SU-DHL-6 (cell line): Measurements from ENCODE around the gene PDZD7.

Experiments
- H2AFZ ChIP-seq: fragments of 200-600 bp; sonication (generic); 2 replicates; pipeline ENCODE4 v1.6.1; 2014; ENCODE audit warnings: low read depth, mild to moderate bottlenecking, moderate library complexity, mixed read lengths, antibody characterized with exemption, low read length; ENCODE audit not compliant: severe bottlenecking
- H3F3A ChIP-seq: fragments of 200-600 bp; shearing (Covaris generic); 2 replicates; pipeline ENCODE4 v1.6.0; 2016; ENCODE audit warnings: antibody characterized with exemption, mild to moderate bottlenecking; ENCODE audit not compliant: insufficient read depth
- H3K27ac ChIP-seq: fragments of 200-600 bp; sonication (generic); 2 replicates; pipeline ENCODE4 v1.5.1; 2016; ENCODE audit warnings: low read depth, mild to moderate bottlenecking, low read length, moderate library complexity, mixed read lengths
- H3K27me3 ChIP-seq: fragments of 200-600 bp; sonication (generic), shearing (Covaris generic); 2 replicates; pipeline ENCODE4 v1.6.0; 2014; ENCODE audit warnings: mild to moderate bottlenecking, low read length
- H3K36me3 ChIP-seq: fragments of 200-600 bp; sonication (generic); 2 replicates; pipeline ENCODE4 v1.6.1; 2014; ENCODE audit warnings: mild to moderate bottlenecking, low read length, mixed read lengths
- H3K4me2 ChIP-seq: fragments of 300-600, 200-600 bp; shearing (Covaris generic), sonication (generic); 2 replicates; pipeline ENCODE4 v1.6.0; 2014; ENCODE audit warnings: low read length, low read depth, mild to moderate bottlenecking; ENCODE audit not compliant: poor library complexity, severe bottlenecking
- H3K4me3 ChIP-seq: fragments of 200-600 bp; sonication (generic); 2 replicates; pipeline ENCODE4 v1.5.1; 2014; ENCODE audit warnings: antibody characterized with exemption, low read length, mild to moderate bottlenecking, mixed read lengths; ENCODE audit not compliant: insufficient read depth, poor library complexity, severe bottlenecking
- H3K79me2 ChIP-seq: fragments of 200-600 bp; sonication (generic); 2 replicates; pipeline ENCODE4 v1.6.1; 2014; ENCODE audit warnings: mild to moderate bottlenecking, low read length, moderate library complexity; ENCODE audit not compliant: insufficient read depth
- H3K9ac ChIP-seq: fragments of 200-600 bp; sonication (generic); 2 replicates; pipeline ENCODE4 v1.7.0; 2014; ENCODE audit warnings: mild to moderate bottlenecking, low read length
- H3K9me2 ChIP-seq: fragments of 200-600 bp; sonication (generic); replicated peaks from 2 replicates; pipeline ENCODE4 v1.6.1; 2014; ENCODE audit warnings: low read length; ENCODE audit not compliant: insufficient read depth
- H3K9me3 ChIP-seq: fragments of 200-600 bp; sonication (generic); 2 replicates; pipeline ENCODE4 v1.6.1; 2014; ENCODE audit warnings: low read length, mixed read lengths; ENCODE audit not compliant: insufficient read depth
- H4K20me1 ChIP-seq: fragments of 200-600 bp; sonication (generic); 2 replicates; pipeline ENCODE4 v1.6.1; 2014; ENCODE audit warnings: low read depth, mild to moderate bottlenecking, antibody characterized with exemption, low read length, moderate library complexity, mixed read lengths
- EZH2phosphoT487 ChIP-seq: fragments of 200-600 bp; sonication (generic), shearing (Covaris generic); conservative IDR thresholded peaks from 2 replicates; pipeline ENCODE4 v1.6.1; 2018; ENCODE audit warnings: mild to moderate bottlenecking, antibody characterized with exemption, low read length, moderate library complexity, mixed read lengths
- TF ChIP-seq, protein P1 (sequence below): fragments of 200-600 bp; sonication (generic); IDR thresholded peaks from one replicate; pipeline ENCODE4 v1.5.1; 2017; ENCODE audit warnings: antibody characterized with exemption, mild to moderate bottlenecking, low read length, moderate library complexity; ENCODE audit not compliant: insufficient read depth, poor library complexity, severe bottlenecking

PDZD7 gene

DNA sequence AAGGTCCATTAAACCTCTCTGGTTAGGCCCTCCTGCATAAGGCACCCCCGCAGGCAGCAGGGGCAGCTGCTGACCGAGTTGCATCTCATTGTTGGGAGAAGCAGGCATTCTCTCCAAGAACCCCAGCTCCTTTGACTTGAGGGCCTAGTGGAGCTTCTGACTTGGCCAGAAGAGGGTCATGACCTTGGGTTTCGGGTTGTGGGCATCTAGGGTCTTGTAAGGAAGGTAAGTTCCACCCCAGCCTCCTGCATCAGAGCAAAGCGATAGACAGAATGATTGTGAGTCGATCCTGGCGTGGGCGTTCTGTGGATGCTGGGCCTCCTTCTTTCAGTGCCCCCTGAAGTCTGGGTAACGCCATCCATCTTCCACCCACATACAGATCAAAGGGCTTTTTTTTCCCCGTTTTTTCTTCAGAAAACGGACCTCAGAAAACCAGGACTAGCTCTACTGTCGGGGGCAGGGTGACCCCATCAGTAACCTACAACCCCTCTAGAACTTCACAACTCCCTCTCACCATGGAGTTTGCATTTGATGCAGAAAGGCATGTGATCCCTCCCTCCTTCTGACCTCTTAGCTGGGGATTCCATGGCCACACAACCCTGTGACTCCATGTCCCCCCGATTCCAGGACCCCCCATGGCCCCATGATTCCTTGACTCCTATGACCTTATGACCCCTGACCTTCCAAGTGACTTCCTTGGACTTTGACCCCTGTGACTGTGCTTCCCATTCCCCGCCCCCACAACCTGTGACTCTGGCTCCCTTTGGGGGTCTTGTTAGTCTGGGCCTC, 58.6 kb downstream of the PDZD7 start:
- Histone ChIP-seq H3K4me2 (no peak overlapping the region), H3F3A (0 out of 2 replicates have a peak, but pooled peaks cover under 1% of the 10 kb centered on the region), H3K9me2 (no peaks in the 10 kb centered on the region), H3K9ac (no peak overlapping the region), H2AFZ (no peak overlapping the region), H3K27me3 (no peaks in the 10 kb centered on the region), H4K20me1 (no peaks in the 10 kb centered on the region), H3K27ac (no peak overlapping the region), H3K36me3 (no peaks in the 10 kb centered on the region), H3K9me3 (no peaks in the 10 kb centered on the region), H3K79me2 (no peaks in the 10 kb centered on the region), H3K4me3 (no peak overlapping the region)
- TF ChIP-seq, protein P1, sequence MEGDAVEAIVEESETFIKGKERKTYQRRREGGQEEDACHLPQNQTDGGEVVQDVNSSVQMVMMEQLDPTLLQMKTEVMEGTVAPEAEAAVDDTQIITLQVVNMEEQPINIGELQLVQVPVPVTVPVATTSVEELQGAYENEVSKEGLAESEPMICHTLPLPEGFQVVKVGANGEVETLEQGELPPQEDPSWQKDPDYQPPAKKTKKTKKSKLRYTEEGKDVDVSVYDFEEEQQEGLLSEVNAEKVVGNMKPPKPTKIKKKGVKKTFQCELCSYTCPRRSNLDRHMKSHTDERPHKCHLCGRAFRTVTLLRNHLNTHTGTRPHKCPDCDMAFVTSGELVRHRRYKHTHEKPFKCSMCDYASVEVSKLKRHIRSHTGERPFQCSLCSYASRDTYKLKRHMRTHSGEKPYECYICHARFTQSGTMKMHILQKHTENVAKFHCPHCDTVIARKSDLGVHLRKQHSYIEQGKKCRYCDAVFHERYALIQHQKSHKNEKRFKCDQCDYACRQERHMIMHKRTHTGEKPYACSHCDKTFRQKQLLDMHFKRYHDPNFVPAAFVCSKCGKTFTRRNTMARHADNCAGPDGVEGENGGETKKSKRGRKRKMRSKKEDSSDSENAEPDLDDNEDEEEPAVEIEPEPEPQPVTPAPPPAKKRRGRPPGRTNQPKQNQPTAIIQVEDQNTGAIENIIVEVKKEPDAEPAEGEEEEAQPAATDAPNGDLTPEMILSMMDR: no peak
- no peak for TF ChIP-seq EZH2phosphoT487

DNA sequence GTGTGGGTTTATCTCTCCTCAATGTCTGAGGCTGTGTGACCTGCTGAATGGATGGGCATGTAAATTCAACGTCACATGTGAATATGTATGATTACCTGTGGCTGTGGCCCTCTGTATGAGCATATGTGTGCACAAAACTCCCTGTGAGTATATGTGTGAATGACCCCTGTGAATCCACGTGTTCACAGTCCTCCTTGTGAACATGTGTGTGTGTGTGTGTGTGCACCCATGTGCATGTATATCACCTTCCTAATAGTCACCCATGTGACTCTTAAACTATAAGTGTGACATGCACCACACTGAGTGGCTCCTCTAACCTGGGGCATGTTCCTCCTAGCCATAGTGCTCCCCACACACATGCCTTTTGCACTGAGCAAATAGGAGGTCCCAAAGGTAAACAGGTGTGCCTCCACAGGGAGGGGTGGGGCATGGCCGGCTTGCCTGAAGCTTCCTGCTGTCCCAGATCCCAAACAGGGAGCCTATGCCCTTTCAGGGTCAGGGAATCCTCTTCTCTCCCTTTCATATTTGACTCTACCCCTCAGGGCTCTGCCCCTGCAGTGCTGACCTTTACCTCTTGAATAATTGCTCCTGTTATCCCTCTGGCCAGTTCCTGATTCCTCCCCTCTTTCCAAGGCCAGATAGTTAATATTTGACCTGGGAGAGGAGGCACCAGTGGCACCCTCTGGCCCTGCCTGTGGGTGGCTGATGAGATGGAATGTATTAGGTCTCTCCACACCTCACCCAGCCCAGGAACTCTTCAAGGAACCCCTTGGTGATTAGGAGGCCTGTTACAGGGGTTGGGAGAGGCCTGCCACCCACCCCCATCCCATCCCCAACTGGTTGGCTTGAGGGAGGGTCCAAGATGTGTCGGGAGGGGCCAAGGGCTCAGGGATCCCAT, 59.8 kb downstream of the PDZD7 start:
- H3K4me2 ChIP-seq: no peak overlapping the region
- H3K9ac ChIP-seq: no peak overlapping the region
- no peaks in the 10 kb centered on the region for H3K9me2 ChIP-seq

DNA sequence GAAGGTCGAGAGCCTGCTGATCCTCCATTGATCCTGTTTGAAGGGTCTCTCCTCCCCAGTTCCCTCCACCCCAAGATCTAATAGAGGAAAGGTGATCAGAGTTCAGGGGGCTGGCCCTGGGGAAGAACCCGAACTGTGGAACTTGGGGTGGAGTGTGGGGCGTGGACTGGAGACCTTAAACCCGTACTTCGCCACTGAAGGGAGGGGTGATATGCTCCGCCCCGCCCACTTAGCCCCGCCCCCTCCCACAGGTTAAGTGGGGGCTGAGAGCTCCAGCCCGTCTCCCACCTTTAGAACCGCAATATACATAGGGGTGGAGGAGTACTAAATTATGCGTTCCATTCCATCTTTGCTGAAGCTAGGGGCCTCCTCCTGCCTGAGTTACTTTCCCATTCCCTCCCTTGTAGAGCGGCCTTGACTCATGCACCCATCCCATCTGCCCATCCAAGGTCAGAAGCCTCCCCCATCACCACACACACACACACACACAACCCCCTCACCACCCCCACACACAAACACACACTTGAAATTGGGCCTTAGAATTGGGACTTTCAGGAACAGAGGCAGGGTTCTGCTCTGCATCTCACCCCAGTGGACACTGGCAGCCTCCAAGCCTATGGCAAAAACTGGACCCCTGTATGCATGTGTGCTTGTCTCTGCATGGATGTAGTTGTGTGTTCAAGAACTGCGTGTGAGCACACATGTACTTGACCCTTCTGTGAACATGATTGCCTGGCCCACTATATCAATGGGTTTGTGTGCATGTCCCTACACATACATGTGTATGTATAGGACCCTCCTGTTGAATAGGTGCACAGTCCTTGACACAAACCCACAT, 60.6 kb downstream of the PDZD7 start:
- no peaks in the 10 kb centered on the region for H3K36me3 ChIP-seq
- H4K20me1 ChIP-seq: no peaks in the 10 kb centered on the region
- H3K9me3 ChIP-seq: no peaks in the 10 kb centered on the region
- no peaks in the 10 kb centered on the region for H3K79me2 ChIP-seq
- H3K9me2 ChIP-seq: no peaks in the 10 kb centered on the region
- no peak for TF ChIP-seq EZH2phosphoT487
- TF ChIP-seq, protein P1: no peak
- H3K4me2 ChIP-seq: no peak overlapping the region
- H3K27ac ChIP-seq: no peak overlapping the region
- 0 out of 2 replicates have a peak, but pooled peaks cover 3% of the 10 kb centered on the region for H3F3A ChIP-seq
- no peaks in the 10 kb centered on the region for H3K27me3 ChIP-seq
- H2AFZ ChIP-seq: no peak overlapping the region
- H3K4me3 ChIP-seq: no peak overlapping the region
- no peak overlapping the region for H3K9ac ChIP-seq

More for the DNA sequence above, 59.8 kb downstream of the PDZD7 start:
- no peaks in the 10 kb centered on the region for H3K79me2 ChIP-seq
- no peaks in the 10 kb centered on the region for H4K20me1 ChIP-seq
- 0 out of 2 replicates have a peak, but pooled peaks cover 3% of the 10 kb centered on the region for H3F3A ChIP-seq
- no peaks in the 10 kb centered on the region for H3K36me3 ChIP-seq
- H2AFZ ChIP-seq: no peak overlapping the region
- H3K9me3 ChIP-seq: no peaks in the 10 kb centered on the region
- TF ChIP-seq EZH2phosphoT487: no peak
- TF ChIP-seq, protein P1: no peak
- H3K27ac ChIP-seq: no peak overlapping the region
- no peak overlapping the region for H3K4me3 ChIP-seq
- H3K27me3 ChIP-seq: no peaks in the 10 kb centered on the region
